Measurements from ENCODE around the gene VPS45. TPM values are rescaled to one million over a fixed set of nuclear protein-coding genes. Genes with fewer than 3 reads are reported as not detected.
"Not testable (repeated sequence)": the region's sequence is repeated elsewhere in the genome, so short reads cannot be mapped to it uniquely, and the experiment has no call there.

The VPS45 gene
- total RNA-seq, 1 experiment from 2014 or later: 47.8 TPM

DNA sequence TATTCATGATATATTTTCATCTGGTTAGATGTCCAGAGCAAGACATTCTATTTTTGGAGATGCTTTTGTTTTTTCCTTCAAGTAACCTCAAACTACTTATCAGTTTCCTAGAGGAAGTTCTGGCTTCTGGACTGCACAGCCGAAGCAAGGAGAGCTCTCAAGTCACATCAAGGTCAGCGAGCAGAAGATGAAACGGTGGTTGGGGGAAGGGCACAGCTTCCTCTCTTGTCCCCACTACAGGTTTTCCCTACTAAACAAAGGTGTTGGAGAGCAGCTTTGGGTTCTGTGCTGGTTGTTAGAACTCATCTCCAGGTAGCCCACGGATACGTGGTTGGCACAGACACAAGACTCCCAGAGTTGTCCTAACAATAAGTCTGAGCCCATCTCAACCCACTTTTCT lies 77.0 kb downstream of the VPS45 start:
- BruUV-seq (replicated peaks): TSS peak; percentile 47
- 0 out of 2 replicates have a peak, but pooled peaks cover 4% of the 10 kb centered on the region for H3K4me1 ChIP-seq (ENCODE audit: insufficient read depth, low read length)

DNA sequence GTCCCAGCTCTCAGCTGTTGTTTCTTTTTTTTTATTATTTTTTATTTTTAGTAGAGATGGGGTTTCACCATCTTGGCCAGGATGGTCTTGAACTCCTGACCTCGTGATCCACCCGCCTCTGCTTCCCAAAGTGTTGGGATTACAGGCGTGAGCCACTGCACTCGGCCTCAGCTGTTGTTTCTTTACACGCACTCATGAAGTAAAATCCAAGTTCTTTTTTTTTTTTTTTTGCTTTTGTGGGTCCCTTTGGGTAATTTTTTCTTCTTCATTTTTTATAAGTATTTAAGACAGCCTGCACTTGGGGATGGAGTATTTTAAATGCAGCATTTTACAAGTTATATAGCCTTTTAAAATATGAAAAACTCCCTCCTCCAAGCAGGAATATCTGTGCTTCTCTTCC lies 78.4 kb downstream of the VPS45 start:
- H3F3A ChIP-seq (ENCODE audit: low read length, unreplicated experiment); H3K4me2 ChIP-seq (ENCODE audit: low read length); H3K79me2 ChIP-seq (ENCODE audit: low read length); intact Hi-C loops (cut with micrococcal nuclease); ATAC-seq; H3K27ac ChIP-seq (ENCODE audit: low read length); DNase-seq; H4K20me1 ChIP-seq (ENCODE audit: low read length); H3K27me3 ChIP-seq (ENCODE audit: low read length); H3K9me2 ChIP-seq (replicated peaks; ENCODE audit: low read length); H3K36me3 ChIP-seq (ENCODE audit: low read depth, low read length); H2AFZ ChIP-seq (ENCODE audit: low read length); H3K9me3 ChIP-seq (ENCODE audit: low read length); BruUV-seq (replicated peaks); POLR2A ChIA-PET (ENCODE audit: unreplicated experiment); H3K4me3 ChIP-seq (ENCODE audit: low read length); H3K4me1 ChIP-seq (ENCODE audit: insufficient read depth, low read length); H3K9ac ChIP-seq (ENCODE audit: low read length); CTCF ChIA-PET: not testable (repeated sequence)

More for the DNA sequence above, 77.0 kb downstream of the VPS45 start:
- Histone ChIP-seq H3F3A (ENCODE audit: low read length, unreplicated experiment) (peaks cover 4% of the 10 kb centered on the region), H3K9ac (ENCODE audit: low read length) (no peak overlapping the region), H3K4me2 (ENCODE audit: low read length) (no peak overlapping the region), H3K27me3 (ENCODE audit: low read length) (no peaks in the 10 kb centered on the region), H4K20me1 (ENCODE audit: low read length) (no peaks in the 10 kb centered on the region), H3K27ac (ENCODE audit: low read length) (no peak overlapping the region), H3K79me2 (ENCODE audit: low read length) (no peaks in the 10 kb centered on the region), H2AFZ (ENCODE audit: low read length) (no peak overlapping the region), H3K4me3 (ENCODE audit: low read length) (no peak overlapping the region), H3K9me3 (ENCODE audit: low read length) (no peaks in the 10 kb centered on the region), H3K36me3 (ENCODE audit: low read depth, low read length) (no peaks in the 10 kb centered on the region; the same call in 1 of the 2 replicates), H3K9me2 (replicated peaks; ENCODE audit: low read length) (no peaks in the 10 kb centered on the region)
- POLR2A ChIA-PET (ENCODE audit: unreplicated experiment): no interaction called here
- intact Hi-C loops (cut with micrococcal nuclease): no loop called here
- TF ChIP-seq EZH2phosphoT487 (IDR thresholded peaks at IDR 0.05; ENCODE audit: borderline replicate concordance, low read length) (no peak), EZH2 (IDR thresholded peaks at IDR 0.05; ENCODE audit: low read length, unreplicated experiment) (no peak)
- TF ChIP-seq, protein P1, sequence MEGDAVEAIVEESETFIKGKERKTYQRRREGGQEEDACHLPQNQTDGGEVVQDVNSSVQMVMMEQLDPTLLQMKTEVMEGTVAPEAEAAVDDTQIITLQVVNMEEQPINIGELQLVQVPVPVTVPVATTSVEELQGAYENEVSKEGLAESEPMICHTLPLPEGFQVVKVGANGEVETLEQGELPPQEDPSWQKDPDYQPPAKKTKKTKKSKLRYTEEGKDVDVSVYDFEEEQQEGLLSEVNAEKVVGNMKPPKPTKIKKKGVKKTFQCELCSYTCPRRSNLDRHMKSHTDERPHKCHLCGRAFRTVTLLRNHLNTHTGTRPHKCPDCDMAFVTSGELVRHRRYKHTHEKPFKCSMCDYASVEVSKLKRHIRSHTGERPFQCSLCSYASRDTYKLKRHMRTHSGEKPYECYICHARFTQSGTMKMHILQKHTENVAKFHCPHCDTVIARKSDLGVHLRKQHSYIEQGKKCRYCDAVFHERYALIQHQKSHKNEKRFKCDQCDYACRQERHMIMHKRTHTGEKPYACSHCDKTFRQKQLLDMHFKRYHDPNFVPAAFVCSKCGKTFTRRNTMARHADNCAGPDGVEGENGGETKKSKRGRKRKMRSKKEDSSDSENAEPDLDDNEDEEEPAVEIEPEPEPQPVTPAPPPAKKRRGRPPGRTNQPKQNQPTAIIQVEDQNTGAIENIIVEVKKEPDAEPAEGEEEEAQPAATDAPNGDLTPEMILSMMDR (conservative IDR thresholded peaks at IDR 0.05; ENCODE audit: low read depth, low read length): no peak
- CTCF ChIA-PET: no interaction called here
- DNase-seq (no peak), ATAC-seq (no peak)

DNA sequence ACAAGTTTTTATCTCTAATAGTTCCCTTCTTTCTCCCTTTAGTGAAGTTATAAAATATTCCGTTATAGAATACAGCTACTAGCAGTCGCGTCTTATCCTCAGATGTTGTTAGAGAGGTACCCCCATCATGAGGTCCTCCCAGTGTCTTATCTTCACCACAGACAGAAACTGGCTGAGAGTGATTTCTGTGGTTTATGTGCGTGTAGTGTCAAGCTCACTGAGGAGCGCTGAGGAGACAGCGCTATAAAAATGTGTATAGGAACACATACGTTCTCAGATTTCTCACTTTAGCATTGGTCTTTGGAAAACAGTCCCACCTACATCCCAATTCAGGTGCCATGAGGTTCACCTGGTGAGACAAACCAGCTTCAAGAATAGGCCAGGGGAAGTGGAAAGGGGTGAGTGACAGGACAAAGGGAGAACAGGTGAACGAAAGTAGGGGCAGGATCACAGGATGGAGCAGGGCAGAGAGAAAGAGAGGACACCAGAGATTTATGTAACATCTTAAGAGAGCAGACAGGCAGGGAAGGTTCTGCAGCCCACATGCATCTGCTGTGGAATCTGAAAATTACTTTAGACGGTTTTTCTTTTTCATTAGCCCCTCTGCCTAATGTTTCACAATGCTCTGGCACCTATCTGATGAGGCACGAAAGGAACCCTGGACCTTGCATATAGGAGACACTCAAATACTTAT lies 79.4 kb downstream of the VPS45 start:
- Histone ChIP-seq H3K9me3 (ENCODE audit: low read length) (no peaks in the 10 kb centered on the region), H3K4me1 (ENCODE audit: insufficient read depth, low read length) (peaks cover 9% of the 10 kb centered on the region; the same call in 1 of the 2 replicates), H3K4me2 (ENCODE audit: low read length) (no peak overlapping the region), H3K9ac (ENCODE audit: low read length) (no peak overlapping the region), H3K9me2 (replicated peaks; ENCODE audit: low read length) (no peaks in the 10 kb centered on the region), H3K4me3 (ENCODE audit: low read length) (no peak overlapping the region), H3K27me3 (ENCODE audit: low read length) (no peaks in the 10 kb centered on the region), H3K27ac (ENCODE audit: low read length) (no peak overlapping the region), H4K20me1 (ENCODE audit: low read length) (no peaks in the 10 kb centered on the region), H3K79me2 (ENCODE audit: low read length) (no peaks in the 10 kb centered on the region), H3F3A (ENCODE audit: low read length, unreplicated experiment) (peaks cover 4% of the 10 kb centered on the region), H3K36me3 (ENCODE audit: low read depth, low read length) (no peaks in the 10 kb centered on the region; the same call in 1 of the 2 replicates), H2AFZ (ENCODE audit: low read length) (no peak overlapping the region)
- BruUV-seq (replicated peaks): no TSS peak
- intact Hi-C loops (cut with micrococcal nuclease): no loop called here
- ATAC-seq (no peak), DNase-seq (no peak)
- ChIA-PET CTCF (no interaction called here), POLR2A (ENCODE audit: unreplicated experiment) (no interaction called here)
- TF ChIP-seq, protein P1 (conservative IDR thresholded peaks at IDR 0.05; ENCODE audit: low read depth, low read length): no peak
- TF ChIP-seq EZH2phosphoT487 (IDR thresholded peaks at IDR 0.05; ENCODE audit: borderline replicate concordance, low read length): no peak
- TF ChIP-seq EZH2 (IDR thresholded peaks at IDR 0.05; ENCODE audit: low read length, unreplicated experiment): no peak

Measured in PC-3 (cell line).